Measurements from ENCODE around the gene P2RX2. TPM values are rescaled to one million over a fixed set of nuclear protein-coding genes. Genes with fewer than 3 reads are reported as not detected.

The P2RX2 gene
- total RNA-seq, 1 experiment from 2014 or later = not detected

- no peaks in the 10 kb centered on the region for H3K9me3 ChIP-seq (ENCODE audit: low read length)
- H3K27ac ChIP-seq (ENCODE audit: low read length) = no peak overlapping the region
- no peak overlapping the region for H3K9ac ChIP-seq (ENCODE audit: low read length)
- H3K79me2 ChIP-seq (ENCODE audit: low read length) = no peaks in the 10 kb centered on the region
- no peaks in the 10 kb centered on the region for H3K4me1 ChIP-seq (ENCODE audit: low read length)
- DNase-seq = no peak
- no peak overlapping the region for H2AFZ ChIP-seq (ENCODE audit: low read length)
- no peaks in the 10 kb centered on the region for H3K27me3 ChIP-seq (ENCODE audit: low read length)
- H3K9me2 ChIP-seq (replicated peaks; ENCODE audit: insufficient read depth, low read length) = no peaks in the 10 kb centered on the region
- no peak overlapping the region for H3K4me3 ChIP-seq (ENCODE audit: low read length)
- H4K20me1 ChIP-seq (ENCODE audit: insufficient read depth, low read depth, low read length) = no peaks in the 10 kb centered on the region
- no peaks in the 10 kb centered on the region for H3K36me3 ChIP-seq (ENCODE audit: insufficient read depth, low read length)
- no peak overlapping the region for H3K4me2 ChIP-seq (ENCODE audit: low read depth, low read length, poor library complexity, severe bottlenecking)
Measured at GRCh38 chr12:132581348-132582057, 37.1 kb upstream of the P2RX2 start.

GRCh38 chr12:132582058-132582420 is 36.5 kb upstream of the P2RX2 start:
- Histone ChIP-seq H3K27ac (ENCODE audit: low read length) (no peak overlapping the region), H3K9ac (ENCODE audit: low read length) (no peak overlapping the region), H3K4me3 (ENCODE audit: low read length) (no peak overlapping the region), H3K9me2 (replicated peaks; ENCODE audit: insufficient read depth, low read length) (no peaks in the 10 kb centered on the region), H3K36me3 (ENCODE audit: insufficient read depth, low read length) (no peaks in the 10 kb centered on the region), H2AFZ (ENCODE audit: low read length) (no peak overlapping the region), H4K20me1 (ENCODE audit: insufficient read depth, low read depth, low read length) (no peaks in the 10 kb centered on the region), H3K79me2 (ENCODE audit: low read length) (no peaks in the 10 kb centered on the region), H3K4me2 (ENCODE audit: low read depth, low read length, poor library complexity, severe bottlenecking) (no peak overlapping the region), H3K9me3 (ENCODE audit: low read length) (no peaks in the 10 kb centered on the region), H3K4me1 (ENCODE audit: low read length) (no peaks in the 10 kb centered on the region), H3K27me3 (ENCODE audit: low read length) (no peaks in the 10 kb centered on the region)
- no peak for DNase-seq

- Histone ChIP-seq H3K9me2 (replicated peaks; ENCODE audit: insufficient read depth, low read length) (no peaks in the 10 kb centered on the region), H4K20me1 (ENCODE audit: insufficient read depth, low read depth, low read length) (no peaks in the 10 kb centered on the region), H3K36me3 (ENCODE audit: insufficient read depth, low read length) (no peaks in the 10 kb centered on the region), H2AFZ (ENCODE audit: low read length) (no peak overlapping the region), H3K27me3 (ENCODE audit: low read length) (no peaks in the 10 kb centered on the region), H3K4me2 (ENCODE audit: low read depth, low read length, poor library complexity, severe bottlenecking) (no peak overlapping the region), H3K9me3 (ENCODE audit: low read length) (no peaks in the 10 kb centered on the region), H3K4me3 (ENCODE audit: low read length) (no peak overlapping the region), H3K79me2 (ENCODE audit: low read length) (no peaks in the 10 kb centered on the region), H3K27ac (ENCODE audit: low read length) (no peak overlapping the region), H3K4me1 (ENCODE audit: low read length) (no peaks in the 10 kb centered on the region), H3K9ac (ENCODE audit: low read length) (no peak overlapping the region)
- DNase-seq = no peak
Measured at GRCh38 chr12:132582582-132583410, 35.8 kb upstream of the P2RX2 start.

GRCh38 chr12:132583411-132583710 is 35.2 kb upstream of the P2RX2 start:
- no peak overlapping the region for H3K4me3 ChIP-seq (ENCODE audit: low read length)
- DNase-seq = no peak
- no peak overlapping the region for H3K9ac ChIP-seq (ENCODE audit: low read length)

GRCh38 chr12:132583736-132584135 is 34.8 kb upstream of the P2RX2 start:
- no peaks in the 10 kb centered on the region for H3K9me2 ChIP-seq (replicated peaks; ENCODE audit: insufficient read depth, low read length)
- H3K4me3 ChIP-seq (ENCODE audit: low read length) = no peak overlapping the region
- no peaks in the 10 kb centered on the region for H3K79me2 ChIP-seq (ENCODE audit: low read length)
- H4K20me1 ChIP-seq (ENCODE audit: insufficient read depth, low read depth, low read length) = no peaks in the 10 kb centered on the region
- no peak for DNase-seq
- no peaks in the 10 kb centered on the region for H3K27me3 ChIP-seq (ENCODE audit: low read length)
- H3K9ac ChIP-seq (ENCODE audit: low read length) = no peak overlapping the region
- H2AFZ ChIP-seq (ENCODE audit: low read length) = no peak overlapping the region
- H3K4me2 ChIP-seq (ENCODE audit: low read depth, low read length, poor library complexity, severe bottlenecking) = no peak overlapping the region
- H3K9me3 ChIP-seq (ENCODE audit: low read length) = no peaks in the 10 kb centered on the region
- H3K4me1 ChIP-seq (ENCODE audit: low read length) = no peaks in the 10 kb centered on the region
- H3K36me3 ChIP-seq (ENCODE audit: insufficient read depth, low read length) = no peaks in the 10 kb centered on the region
- H3K27ac ChIP-seq (ENCODE audit: low read length) = no peak overlapping the region

More at GRCh38 chr12:132583411-132583710, 35.2 kb upstream of the P2RX2 start:
- Histone ChIP-seq H3K36me3 (ENCODE audit: insufficient read depth, low read length) (no peaks in the 10 kb centered on the region), H2AFZ (ENCODE audit: low read length) (no peak overlapping the region), H3K9me3 (ENCODE audit: low read length) (no peaks in the 10 kb centered on the region), H3K27me3 (ENCODE audit: low read length) (no peaks in the 10 kb centered on the region), H3K9me2 (replicated peaks; ENCODE audit: insufficient read depth, low read length) (no peaks in the 10 kb centered on the region), H3K4me2 (ENCODE audit: low read depth, low read length, poor library complexity, severe bottlenecking) (no peak overlapping the region), H3K4me1 (ENCODE audit: low read length) (no peaks in the 10 kb centered on the region), H3K27ac (ENCODE audit: low read length) (no peak overlapping the region), H4K20me1 (ENCODE audit: insufficient read depth, low read depth, low read length) (no peaks in the 10 kb centered on the region), H3K79me2 (ENCODE audit: low read length) (no peaks in the 10 kb centered on the region)

- H3K9ac ChIP-seq (ENCODE audit: low read length) = no peak overlapping the region
- H3K36me3 ChIP-seq (ENCODE audit: insufficient read depth, low read length) = no peaks in the 10 kb centered on the region
- H3K27me3 ChIP-seq (ENCODE audit: low read length) = no peaks in the 10 kb centered on the region
- H3K4me2 ChIP-seq (ENCODE audit: low read depth, low read length, poor library complexity, severe bottlenecking) = no peak overlapping the region
- no peaks in the 10 kb centered on the region for H3K9me3 ChIP-seq (ENCODE audit: low read length)
- H3K4me3 ChIP-seq (ENCODE audit: low read length) = no peak overlapping the region
- no peak overlapping the region for H2AFZ ChIP-seq (ENCODE audit: low read length)
- no peaks in the 10 kb centered on the region for H3K79me2 ChIP-seq (ENCODE audit: low read length)
- H3K4me1 ChIP-seq (ENCODE audit: low read length) = no peaks in the 10 kb centered on the region
- H3K27ac ChIP-seq (ENCODE audit: low read length) = no peak overlapping the region
- no peaks in the 10 kb centered on the region for H4K20me1 ChIP-seq (ENCODE audit: insufficient read depth, low read depth, low read length)
- no peak for DNase-seq
- H3K9me2 ChIP-seq (replicated peaks; ENCODE audit: insufficient read depth, low read length) = no peaks in the 10 kb centered on the region
Measured at GRCh38 chr12:132584429-132584828, 34.1 kb upstream of the P2RX2 start.

- H3K27me3 ChIP-seq (ENCODE audit: low read length) = no peaks in the 10 kb centered on the region
- no peak overlapping the region for H3K27ac ChIP-seq (ENCODE audit: low read length)
- no peaks in the 10 kb centered on the region for H3K79me2 ChIP-seq (ENCODE audit: low read length)
- no peaks in the 10 kb centered on the region for H3K9me3 ChIP-seq (ENCODE audit: low read length)
- no peaks in the 10 kb centered on the region for H3K9me2 ChIP-seq (replicated peaks; ENCODE audit: insufficient read depth, low read length)
- H3K4me3 ChIP-seq (ENCODE audit: low read length) = no peak overlapping the region
- no peaks in the 10 kb centered on the region for H3K4me1 ChIP-seq (ENCODE audit: low read length)
- no peak overlapping the region for H3K4me2 ChIP-seq (ENCODE audit: low read depth, low read length, poor library complexity, severe bottlenecking)
- no peak for DNase-seq
- no peaks in the 10 kb centered on the region for H4K20me1 ChIP-seq (ENCODE audit: insufficient read depth, low read depth, low read length)
- H3K36me3 ChIP-seq (ENCODE audit: insufficient read depth, low read length) = no peaks in the 10 kb centered on the region
- no peak overlapping the region for H2AFZ ChIP-seq (ENCODE audit: low read length)
- H3K9ac ChIP-seq (ENCODE audit: low read length) = no peak overlapping the region
Measured at GRCh38 chr12:132585177-132585576, 33.4 kb upstream of the P2RX2 start.

GRCh38 chr12:132586929-132587328 is 31.6 kb upstream of the P2RX2 start:
- Histone ChIP-seq H3K9me2 (replicated peaks; ENCODE audit: insufficient read depth, low read length) (no peaks in the 10 kb centered on the region), H3K36me3 (ENCODE audit: insufficient read depth, low read length) (no peaks in the 10 kb centered on the region), H3K4me2 (ENCODE audit: low read depth, low read length, poor library complexity, severe bottlenecking) (no peak overlapping the region), H3K27ac (ENCODE audit: low read length) (no peak overlapping the region), H2AFZ (ENCODE audit: low read length) (no peak overlapping the region), H3K9ac (ENCODE audit: low read length) (no peak overlapping the region), H3K79me2 (ENCODE audit: low read length) (no peaks in the 10 kb centered on the region), H3K27me3 (ENCODE audit: low read length) (no peaks in the 10 kb centered on the region), H4K20me1 (ENCODE audit: insufficient read depth, low read depth, low read length) (no peaks in the 10 kb centered on the region), H3K9me3 (ENCODE audit: low read length) (no peaks in the 10 kb centered on the region), H3K4me3 (ENCODE audit: low read length) (no peak overlapping the region), H3K4me1 (ENCODE audit: low read length) (no peaks in the 10 kb centered on the region)
- DNase-seq = no peak
